Esophagus squamous epithelium (tissue), 4 donors: Measurements from ENCODE around the gene NCOA1.

Experiments used
- POLR2A ChIP-seq, 4 donors: fragments of 450-650 bp; IDR thresholded peaks; one replicate each; pipeline ENCODE4 v1.6.1; 2017; ENCODE audit warnings: antibody characterized with exemption in 4 of 4, mild to moderate bottlenecking in 4 of 4, moderate library complexity in 3 of 4
- TF ChIP-seq, protein P1 (sequence below), 6 experiments: fragments of 450-650 bp in 4 of 6; fragments of 200-600 bp in 2 of 6; sonication (generic) in 2 of 6; IDR thresholded peaks; one replicate each; pipeline ENCODE4 v1.5.1; 2016 to 2019; ENCODE audit warnings: antibody characterized with exemption in 6 of 6, mild to moderate bottlenecking in 4 of 6, moderate library complexity in 4 of 6

DNA sequence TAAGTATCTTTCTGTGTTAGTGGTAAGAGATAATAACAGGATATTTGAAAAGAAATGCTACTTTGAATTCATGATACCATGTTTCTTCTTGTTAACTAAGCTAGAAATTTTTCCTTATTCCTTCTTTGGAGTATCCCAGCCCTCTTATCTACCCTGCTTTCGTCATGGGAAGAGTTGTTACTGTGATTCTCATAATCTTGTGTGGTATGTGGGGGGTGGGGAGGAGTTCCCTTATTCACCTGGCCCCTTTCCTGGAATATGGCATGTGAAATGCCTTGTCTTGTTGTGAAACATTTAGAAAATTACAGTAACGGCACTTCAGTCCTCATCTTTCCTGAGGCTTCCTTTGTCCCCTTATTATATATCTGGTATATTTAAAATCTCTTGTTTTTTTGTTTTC is 129.9 kb downstream of the NCOA1 start:
- TF ChIP-seq, protein P1, sequence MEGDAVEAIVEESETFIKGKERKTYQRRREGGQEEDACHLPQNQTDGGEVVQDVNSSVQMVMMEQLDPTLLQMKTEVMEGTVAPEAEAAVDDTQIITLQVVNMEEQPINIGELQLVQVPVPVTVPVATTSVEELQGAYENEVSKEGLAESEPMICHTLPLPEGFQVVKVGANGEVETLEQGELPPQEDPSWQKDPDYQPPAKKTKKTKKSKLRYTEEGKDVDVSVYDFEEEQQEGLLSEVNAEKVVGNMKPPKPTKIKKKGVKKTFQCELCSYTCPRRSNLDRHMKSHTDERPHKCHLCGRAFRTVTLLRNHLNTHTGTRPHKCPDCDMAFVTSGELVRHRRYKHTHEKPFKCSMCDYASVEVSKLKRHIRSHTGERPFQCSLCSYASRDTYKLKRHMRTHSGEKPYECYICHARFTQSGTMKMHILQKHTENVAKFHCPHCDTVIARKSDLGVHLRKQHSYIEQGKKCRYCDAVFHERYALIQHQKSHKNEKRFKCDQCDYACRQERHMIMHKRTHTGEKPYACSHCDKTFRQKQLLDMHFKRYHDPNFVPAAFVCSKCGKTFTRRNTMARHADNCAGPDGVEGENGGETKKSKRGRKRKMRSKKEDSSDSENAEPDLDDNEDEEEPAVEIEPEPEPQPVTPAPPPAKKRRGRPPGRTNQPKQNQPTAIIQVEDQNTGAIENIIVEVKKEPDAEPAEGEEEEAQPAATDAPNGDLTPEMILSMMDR (IDR thresholded peaks at IDR 0.05) = no peak
- TF ChIP-seq POLR2A (IDR thresholded peaks at IDR 0.05) = no peak
